ENCODE results near the gene RSPH4A. TPM values are rescaled to one million over a fixed set of nuclear protein-coding genes. Genes with fewer than 3 reads are reported as not detected.

Gene RSPH4A
- total and polyA plus RNA-seq, 12 donors = 0.11 to 0.55 (median 0.22) TPM; not detected in 2

GRCh38 chr6:116577486-116577885, 38.8 kb upstream of the RSPH4A start:
- Histone ChIP-seq H3K27me3 (no peaks in the 10 kb centered on the region), H3K27ac (no peak overlapping the region), H3K4me1 (peaks cover 1 to 48% (median 29%) of the 10 kb centered on the region in 9 donors), H3K4me3 (no peak overlapping the region), H3K9me3 (no peaks in the 10 kb centered on the region), H3K36me3 (peaks cover 0 to 65% (median 0%) of the 10 kb centered on the region in 9 donors)
- ATAC-seq (no peak), DNase-seq (no peak)
- WGBS, 2 donors = 66 to 78% methylated on average over 5 of the region's 5 CpGs
- TF ChIP-seq, protein P1, sequence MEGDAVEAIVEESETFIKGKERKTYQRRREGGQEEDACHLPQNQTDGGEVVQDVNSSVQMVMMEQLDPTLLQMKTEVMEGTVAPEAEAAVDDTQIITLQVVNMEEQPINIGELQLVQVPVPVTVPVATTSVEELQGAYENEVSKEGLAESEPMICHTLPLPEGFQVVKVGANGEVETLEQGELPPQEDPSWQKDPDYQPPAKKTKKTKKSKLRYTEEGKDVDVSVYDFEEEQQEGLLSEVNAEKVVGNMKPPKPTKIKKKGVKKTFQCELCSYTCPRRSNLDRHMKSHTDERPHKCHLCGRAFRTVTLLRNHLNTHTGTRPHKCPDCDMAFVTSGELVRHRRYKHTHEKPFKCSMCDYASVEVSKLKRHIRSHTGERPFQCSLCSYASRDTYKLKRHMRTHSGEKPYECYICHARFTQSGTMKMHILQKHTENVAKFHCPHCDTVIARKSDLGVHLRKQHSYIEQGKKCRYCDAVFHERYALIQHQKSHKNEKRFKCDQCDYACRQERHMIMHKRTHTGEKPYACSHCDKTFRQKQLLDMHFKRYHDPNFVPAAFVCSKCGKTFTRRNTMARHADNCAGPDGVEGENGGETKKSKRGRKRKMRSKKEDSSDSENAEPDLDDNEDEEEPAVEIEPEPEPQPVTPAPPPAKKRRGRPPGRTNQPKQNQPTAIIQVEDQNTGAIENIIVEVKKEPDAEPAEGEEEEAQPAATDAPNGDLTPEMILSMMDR (IDR thresholded peaks at IDR 0.05) = no peak
- intact Hi-C loops (cut with DNase I) = loop anchor here in 1 of 10 donors (10.0 kb wide), 1 partner anchor 87 kb away; the partner anchor contains the start of gene ZUP1

- DNase-seq (no peak), ATAC-seq (no peak)
- intact Hi-C loops (cut with DNase I) = loop anchor here in 1 of 10 donors (10.0 kb wide), 1 partner anchor 86 kb away; the partner anchor contains the start of gene ZUP1
- Histone ChIP-seq H3K4me3 (no peak overlapping the region), H3K4me1 (peaks cover 0 to 39% (median 20%) of the 10 kb centered on the region in 9 donors), H3K27me3 (no peaks in the 10 kb centered on the region), H3K9me3 (no peaks in the 10 kb centered on the region), H3K27ac (no peak overlapping the region), H3K36me3 (peaks cover 0 to 73% (median 0%) of the 10 kb centered on the region in 9 donors)
- TF ChIP-seq, protein P1 (IDR thresholded peaks at IDR 0.05) = no peak
These were observed 37.9 kb upstream of the RSPH4A start for GRCh38 chr6:116578335-116578734.

DNA sequence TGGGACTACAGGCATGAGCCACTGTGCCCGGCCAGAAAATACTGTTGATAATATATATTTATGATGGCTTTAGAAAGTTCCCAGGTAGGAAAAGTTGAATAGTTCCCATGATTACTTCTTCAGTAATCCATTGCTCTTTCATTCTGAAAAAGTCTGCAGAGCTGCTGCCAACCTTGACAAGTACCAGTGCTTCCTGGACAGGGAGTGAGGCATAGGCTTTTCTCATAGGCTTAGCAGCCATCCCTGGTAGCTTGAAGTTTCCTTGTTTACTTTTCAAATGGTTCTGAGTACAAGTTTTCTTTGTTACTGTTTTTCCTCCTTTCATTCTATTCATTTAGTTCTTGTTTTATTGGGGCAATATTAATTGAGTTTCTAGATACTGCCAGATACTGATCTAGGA, 37.1 kb upstream of the RSPH4A start:
- intact Hi-C loops (cut with DNase I) = loop anchor here in 1 of 10 donors (10.0 kb wide), 1 partner anchor 86 kb away; the partner anchor contains the start of gene ZUP1
- no peak overlapping the region for H3K4me3 ChIP-seq
- H3K4me1 ChIP-seq = peaks cover 0 to 31% (median 14%) of the 10 kb centered on the region in 9 donors
- ATAC-seq (peak in 1 of 8 donors; percentile 59), DNase-seq (no peak)
- TF ChIP-seq, protein P1 (IDR thresholded peaks at IDR 0.05) = no peak
- H3K36me3 ChIP-seq = peaks cover 0 to 80% (median 5%) of the 10 kb centered on the region in 9 donors
- no peaks in the 10 kb centered on the region for H3K9me3 ChIP-seq
- H3K27me3 ChIP-seq = no peaks in the 10 kb centered on the region
- WGBS, 2 donors = 85 to 87% methylated on average over 1 of the region's 1 CpG
- H3K27ac ChIP-seq = no peak overlapping the region

- Histone ChIP-seq H3K9me3 (no peaks in the 10 kb centered on the region), H3K4me3 (no peak overlapping the region), H3K4me1 (peaks cover 0 to 28% (median 14%) of the 10 kb centered on the region in 9 donors), H3K36me3 (peaks cover 0 to 90% (median 14%) of the 10 kb centered on the region in 9 donors), H3K27me3 (no peaks in the 10 kb centered on the region), H3K27ac (no peak overlapping the region)
- TF ChIP-seq, protein P1 (IDR thresholded peaks at IDR 0.05) = no peak
- no peak for DNase-seq
- 83 to 89% methylated on average over 2 of the region's 2 CpGs for WGBS, 2 donors
- ATAC-seq = no peak
- intact Hi-C loops (cut with DNase I) = no loop called here
These were observed 36.1 kb upstream of the RSPH4A start for GRCh38 chr6:116580198-116580597.

All from heart right ventricle (tissue), 16 donors.